Stomach (tissue), 9 donors: ENCODE measurements around the gene STIM1. TPM values are rescaled to one million over a fixed set of nuclear protein-coding genes. Genes with fewer than 3 reads are reported as not detected.

Source experiments
- DNase-seq, 2 donors: peaks; one replicate each; pipeline versions ENCODE4 v3.0.0 to v3.0.0-alpha.2; 2013 to 2019
- H3K27ac ChIP-seq, 5 donors: fragments of 200-600 bp in 4 of 5; sonication (generic) in 4 of 5; one replicate each; pipeline ENCODE4 v1.5.1; 2013 to 2019; ENCODE audit warnings: mild to moderate bottlenecking in 1 of 5, moderate library complexity in 1 of 5
- H3K27me3 ChIP-seq, 3 donors: fragments of 200-600 bp; sonication (generic); one replicate each; pipeline ENCODE4 v1.5.1; 2017 to 2019; ENCODE audit warnings: mixed run types in 1 of 3
- H3K36me3 ChIP-seq, 4 donors: fragments of 200-600 bp; sonication (generic); 1 replicate in 3 of 4; 2 replicates in 1 of 4; pipeline ENCODE4 v1.5.1; 2016 to 2019
- H3K4me1 ChIP-seq, 4 donors: fragments of 200-600 bp; sonication (generic); one replicate each; pipeline ENCODE4 v1.5.1; 2016 to 2019
- H3K4me3 ChIP-seq, 4 donors: fragments of 200-600 bp; sonication (generic) in 3 of 4; one replicate each; pipeline ENCODE4 v1.5.1; 2016 to 2019; ENCODE audit warnings: mild to moderate bottlenecking in 1 of 4
- H3K9me3 ChIP-seq, 4 donors: fragments of 200-600 bp; sonication (generic); one replicate each; pipeline ENCODE4 v1.5.1; 2016 to 2019
- CTCF ChIP-seq, 7 experiments: fragments of 450-650 bp in 4 of 7; fragments of 200-600 bp in 3 of 7; sonication (generic) in 3 of 7; IDR thresholded peaks; one replicate each; pipeline ENCODE4 v1.5.1; 2016 to 2019; ENCODE audit warnings: antibody characterized with exemption in 7 of 7, control low read depth in 2 of 7, mild to moderate bottlenecking in 1 of 7
- EP300 ChIP-seq: sonication (generic); formaldehyde crosslinking; IDR thresholded peaks from one replicate; pipeline ENCODE4 v1.6.1; 2017; ENCODE audit warnings: antibody characterized with exemption
- POLR2A ChIP-seq, 4 donors: fragments of 450-650 bp; IDR thresholded peaks; one replicate each; pipeline ENCODE4 v1.6.1; 2016; ENCODE audit warnings: antibody characterized with exemption in 4 of 4, control low read depth in 2 of 4, mild to moderate bottlenecking in 1 of 4, moderate library complexity in 1 of 4
- POLR2AphosphoS5 ChIP-seq, 3 donors: sonication (generic); formaldehyde crosslinking; IDR thresholded peaks; one replicate each; pipeline ENCODE4 v1.6.1; 2016; ENCODE audit warnings: antibody characterized with exemption in 3 of 3
- WGBS, 5 donors: extraction: QIAGEN DNeasy Blood & Tissue Kit in 3 of 5; methylation state at CpG; one replicate each; pipeline versions ENCODE4 v1.1.5 to v1.1.7; 2013 to 2018; 5-methylcytosine and 5-hydroxymethylcytosine counted together
- intact Hi-C: fragments of 100-400 bp; cut with DNase I; formaldehyde crosslinking; loops from one replicate; pipeline ENCODE4 v1.15.1; 2023; ENCODE audit warnings: low total_unique reads
- polyA plus RNA-seq, 3 donors: library from polyadenylated mRNA; stranded (reverse); fragments of 200-250 nt; gene quantifications; one replicate each; pipeline ENCODE4 v1.2.3, GENCODE V29; 2013
- total RNA-seq, 5 donors: library from RNA; depleted of rRNA; stranded (reverse); fragments of >200 nt; gene quantifications; one replicate each; pipeline versions ENCODE4 v1.1.0 to v1.2.3, GENCODE V29; 2014 to 2016
- donor health status: healthy with polysubstance abuse.
- donor health status: Bipolar disorder and iron deficiency.
- donor health status: healthy.

The STIM1 gene
- total and polyA plus RNA-seq, 8 donors: 8.7 to 70.7 (median 34.3) TPM

- Histone ChIP-seq H3K4me3 (no peak overlapping the region), H3K27ac (no peak overlapping the region), H3K4me1 (peaks cover 0 to 38% (median 18%) of the 10 kb centered on the region in 4 donors), H3K27me3 (no peaks in the 10 kb centered on the region), H3K36me3 (no peaks in the 10 kb centered on the region), H3K9me3 (no peaks in the 10 kb centered on the region)
- TF ChIP-seq POLR2A (IDR thresholded peaks at IDR 0.05): no peak
- no peak for TF ChIP-seq EP300
- TF ChIP-seq POLR2AphosphoS5 (IDR thresholded peaks at IDR 0.05): no peak
- TF ChIP-seq CTCF (IDR thresholded peaks at IDR 0.05): no peak
- WGBS, 5 donors: 91 to 100% (median 98%) methylated on average over 1 of the region's 1 CpG
- intact Hi-C loops: no loop called here
- DNase-seq: no peak
These were observed 121.6 kb downstream of the STIM1 start for GRCh38 chr11:3977078-3977477.

- no peak for DNase-seq
- 69 to 76% (median 73%) methylated on average over 9 of the region's 9 CpGs for WGBS, 5 donors
- Histone ChIP-seq H3K9me3 (no peaks in the 10 kb centered on the region), H3K4me1 (peaks cover 4 to 49% (median 23%) of the 10 kb centered on the region in 4 donors), H3K36me3 (no peaks in the 10 kb centered on the region), H3K27me3 (no peaks in the 10 kb centered on the region), H3K27ac (no peak overlapping the region), H3K4me3 (no peak overlapping the region)
- intact Hi-C loops: no loop called here
- TF ChIP-seq POLR2AphosphoS5 (IDR thresholded peaks at IDR 0.05): no peak
- TF ChIP-seq EP300: no peak
- TF ChIP-seq POLR2A (IDR thresholded peaks at IDR 0.05): no peak
- no peak for TF ChIP-seq CTCF (IDR thresholded peaks at IDR 0.05)
These were observed 125.7 kb downstream of the STIM1 start for GRCh38 chr11:3981084-3981633.

GRCh38 chr11:3982431-3982830, 127.0 kb downstream of the STIM1 start:
- intact Hi-C loops: no loop called here
- H3K27ac ChIP-seq: no peak overlapping the region
- H3K4me1 ChIP-seq: peaks cover 5 to 61% (median 28%) of the 10 kb centered on the region in 4 donors
- no peaks in the 10 kb centered on the region for H3K9me3 ChIP-seq
- no peaks in the 10 kb centered on the region for H3K27me3 ChIP-seq
- DNase-seq: no peak
- no peaks in the 10 kb centered on the region for H3K36me3 ChIP-seq
- WGBS, 5 donors: 92 to 100% (median 97%) methylated on average over 2 of the region's 2 CpGs
- no peak overlapping the region for H3K4me3 ChIP-seq
- TF ChIP-seq EP300 (no peak), POLR2AphosphoS5 (IDR thresholded peaks at IDR 0.05) (no peak), CTCF (IDR thresholded peaks at IDR 0.05) (no peak), POLR2A (IDR thresholded peaks at IDR 0.05) (no peak)

- intact Hi-C loops: no loop called here
- H3K36me3 ChIP-seq: no peaks in the 10 kb centered on the region
- no peak for TF ChIP-seq CTCF (IDR thresholded peaks at IDR 0.05)
- no peak for TF ChIP-seq POLR2A (IDR thresholded peaks at IDR 0.05)
- no peak for TF ChIP-seq EP300
- TF ChIP-seq POLR2AphosphoS5 (IDR thresholded peaks at IDR 0.05): no peak
- no peak overlapping the region for H3K27ac ChIP-seq
- WGBS, 5 donors: 89 to 96% (median 92%) methylated on average over 3 of the region's 3 CpGs
- no peaks in the 10 kb centered on the region for H3K27me3 ChIP-seq
- H3K4me3 ChIP-seq: no peak overlapping the region
- DNase-seq: no peak
- H3K9me3 ChIP-seq: no peaks in the 10 kb centered on the region
- peaks cover 5 to 67% (median 31%) of the 10 kb centered on the region in 4 donors for H3K4me1 ChIP-seq
These were observed 127.6 kb downstream of the STIM1 start for GRCh38 chr11:3983101-3983500.
